ENCODE data around the gene RGL4.

The RGL4 gene

GRCh38 chr22:23677701-23677995 is 13.2 kb upstream of the RGL4 start:
- Histone ChIP-seq H3K4me1 (no peaks in the 10 kb centered on the region), H3K27ac (no peak overlapping the region), H3K4me2 (ENCODE audit: low read length) (no peak overlapping the region), H2AFZ (no peak overlapping the region), H3K79me2 (no peaks in the 10 kb centered on the region), H3K36me3 (ENCODE audit: control insufficient read depth, insufficient read depth, low read length) (no peaks in the 10 kb centered on the region), H3K9me3 (ENCODE audit: control insufficient read depth, low read length) (no peaks in the 10 kb centered on the region), H3K4me3 (ENCODE audit: low read depth, low read length) (no peak overlapping the region), H3K27me3 (ENCODE audit: control insufficient read depth, insufficient read depth, low read length) (no peaks in the 10 kb centered on the region), H3K9ac (no peak overlapping the region)
- no peak for TF ChIP-seq CTCF (IDR thresholded peaks at IDR 0.05)

GRCh38 chr22:23678133-23678532 is 12.7 kb upstream of the RGL4 start:
- no peak overlapping the region for H3K27ac ChIP-seq
- H3K9me3 ChIP-seq (ENCODE audit: control insufficient read depth, low read length), result no peaks in the 10 kb centered on the region
- H3K4me3 ChIP-seq (ENCODE audit: low read depth, low read length), result no peak overlapping the region
- H3K9ac ChIP-seq, result no peak overlapping the region
- H3K36me3 ChIP-seq (ENCODE audit: control insufficient read depth, insufficient read depth, low read length), result no peaks in the 10 kb centered on the region
- H3K4me1 ChIP-seq, result no peaks in the 10 kb centered on the region
- no peak overlapping the region for H2AFZ ChIP-seq
- no peak for TF ChIP-seq CTCF (IDR thresholded peaks at IDR 0.05)
- H3K27me3 ChIP-seq (ENCODE audit: control insufficient read depth, insufficient read depth, low read length), result no peaks in the 10 kb centered on the region
- no peaks in the 10 kb centered on the region for H3K79me2 ChIP-seq
- no peak overlapping the region for H3K4me2 ChIP-seq (ENCODE audit: low read length)

- TF ChIP-seq CTCF (IDR thresholded peaks at IDR 0.05), result no peak
- no peaks in the 10 kb centered on the region for H3K36me3 ChIP-seq (ENCODE audit: control insufficient read depth, insufficient read depth, low read length)
- no peak overlapping the region for H3K9ac ChIP-seq
- H3K9me3 ChIP-seq (ENCODE audit: control insufficient read depth, low read length), result no peaks in the 10 kb centered on the region
- peaks cover 3% of the 10 kb centered on the region for H3K79me2 ChIP-seq
- H3K4me3 ChIP-seq (ENCODE audit: low read depth, low read length), result no peak overlapping the region
- no peak overlapping the region for H2AFZ ChIP-seq
- no peak overlapping the region for H3K27ac ChIP-seq
- no peak overlapping the region for H3K4me2 ChIP-seq (ENCODE audit: low read length)
- no peaks in the 10 kb centered on the region for H3K4me1 ChIP-seq
- no peaks in the 10 kb centered on the region for H3K27me3 ChIP-seq (ENCODE audit: control insufficient read depth, insufficient read depth, low read length)
Observed at GRCh38 chr22:23681026-23681809, 9.6 kb upstream of the RGL4 start.

GRCh38 chr22:23682077-23682476 is 8.7 kb upstream of the RGL4 start:
- H3K79me2 ChIP-seq, result peaks cover 3% of the 10 kb centered on the region
- H3K4me3 ChIP-seq (ENCODE audit: low read depth, low read length), result no peak overlapping the region
- no peaks in the 10 kb centered on the region for H3K27me3 ChIP-seq (ENCODE audit: control insufficient read depth, insufficient read depth, low read length)
- H3K9me3 ChIP-seq (ENCODE audit: control insufficient read depth, low read length), result no peaks in the 10 kb centered on the region
- H3K4me1 ChIP-seq, result no peaks in the 10 kb centered on the region
- H3K36me3 ChIP-seq (ENCODE audit: control insufficient read depth, insufficient read depth, low read length), result no peaks in the 10 kb centered on the region
- no peak overlapping the region for H2AFZ ChIP-seq
- no peak overlapping the region for H3K9ac ChIP-seq
- no peak overlapping the region for H3K27ac ChIP-seq
- no peak overlapping the region for H3K4me2 ChIP-seq (ENCODE audit: low read length)
- TF ChIP-seq CTCF (IDR thresholded peaks at IDR 0.05), result no peak

GRCh38 chr22:23682827-23683355 is 7.9 kb upstream of the RGL4 start:
- Histone ChIP-seq H3K27ac (no peak overlapping the region), H2AFZ (no peak overlapping the region), H3K79me2 (peaks cover 3% of the 10 kb centered on the region), H3K4me1 (no peaks in the 10 kb centered on the region), H3K4me2 (ENCODE audit: low read length) (no peak overlapping the region), H3K27me3 (ENCODE audit: control insufficient read depth, insufficient read depth, low read length) (no peaks in the 10 kb centered on the region), H3K9ac (no peak overlapping the region), H3K4me3 (ENCODE audit: low read depth, low read length) (no peak overlapping the region), H3K9me3 (ENCODE audit: control insufficient read depth, low read length) (no peaks in the 10 kb centered on the region), H3K36me3 (ENCODE audit: control insufficient read depth, insufficient read depth, low read length) (no peaks in the 10 kb centered on the region)
- no peak for TF ChIP-seq CTCF (IDR thresholded peaks at IDR 0.05)
